ENCODE data around the gene GCGR. TPM values are rescaled to one million over a fixed set of nuclear protein-coding genes. Genes with fewer than 3 reads are reported as not detected.

The GCGR gene
- total RNA-seq, 1 donor from 2014 or later, result not detected

DNA sequence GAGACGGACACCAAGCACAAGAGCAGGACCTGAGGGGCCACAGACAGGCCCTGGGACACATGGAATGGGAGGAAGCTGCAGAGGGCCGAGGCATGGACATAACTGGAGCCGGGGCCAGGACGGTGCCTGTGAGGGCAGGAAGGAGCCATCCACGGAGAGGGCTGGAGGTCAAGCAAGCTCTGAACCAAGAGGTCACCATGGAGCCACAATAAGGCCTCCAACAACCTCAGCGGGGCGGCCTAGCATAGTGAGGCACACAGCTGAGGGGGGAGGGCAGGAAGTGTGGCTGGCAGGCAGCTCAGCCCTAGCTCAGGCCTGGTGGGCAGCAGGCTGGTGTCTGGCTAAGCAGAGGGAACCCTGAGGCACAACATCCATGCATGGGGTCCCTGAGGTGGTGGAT is 24.7 kb downstream of the GCGR start:
- Histone ChIP-seq H3K9me3 (no peaks in the 10 kb centered on the region), H3K27me3 (no peaks in the 10 kb centered on the region), H3K36me3 (peaks cover 0 to 4% of the 10 kb centered on the region in 2 donors), H3K4me3 (no peak overlapping the region), H3K4me1 (peaks cover 56% of the 10 kb centered on the region), H3K27ac (no peak overlapping the region)
- DNase-seq (ENCODE audit: extremely low spot score in 2 of 2), result no peak
- intact Hi-C loops (cut with DNase I), result no loop called here
- TF ChIP-seq POLR2AphosphoS5 (IDR thresholded peaks at IDR 0.05; ENCODE audit: insufficient read depth in 1 of 2, low read depth in 1 of 2) (no peak), POLR2A (IDR thresholded peaks at IDR 0.05) (no peak), CTCF (IDR thresholded peaks at IDR 0.05) (no peak)

DNA sequence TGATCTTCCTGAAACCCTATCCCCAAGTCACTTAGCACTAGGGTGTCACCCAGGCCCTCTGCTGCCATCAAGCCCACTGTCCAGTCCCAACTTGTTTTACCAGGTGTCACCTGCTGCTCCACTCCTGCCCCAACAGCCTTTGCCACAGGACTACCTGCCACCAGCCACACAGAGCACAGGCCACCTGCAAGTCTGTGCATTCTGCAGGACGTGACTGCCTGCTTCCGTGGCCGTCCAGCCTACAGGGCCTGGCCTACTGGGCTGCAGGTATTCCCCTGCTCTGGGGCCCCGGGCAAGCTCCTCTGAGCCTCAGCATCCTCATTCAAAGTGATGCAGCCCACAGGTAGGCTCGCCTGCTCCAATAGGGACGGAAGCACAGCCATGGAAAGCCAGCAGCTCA is 25.9 kb downstream of the GCGR start:
- peaks cover 56% of the 10 kb centered on the region for H3K4me1 ChIP-seq
- no peak overlapping the region for H3K27ac ChIP-seq

DNA sequence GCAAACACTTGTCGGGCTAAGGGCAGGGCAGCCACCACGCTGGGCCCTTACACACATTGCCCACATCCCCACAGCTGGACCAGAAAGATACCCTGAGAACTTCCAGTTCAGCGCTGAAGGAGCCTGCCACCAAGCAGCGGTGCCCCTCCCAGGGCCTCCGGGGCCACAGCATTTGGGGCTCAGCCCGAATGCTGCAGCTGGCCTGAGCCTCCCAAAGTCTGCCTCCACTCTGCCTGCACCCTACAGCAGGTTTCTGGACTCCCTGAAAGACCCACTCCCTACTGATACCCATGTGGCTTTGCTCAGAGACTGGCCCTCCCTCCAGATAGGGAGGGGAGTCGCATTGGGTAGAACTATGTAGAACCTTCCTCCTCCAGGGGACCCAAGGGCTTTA is 27.6 kb downstream of the GCGR start:
- no peaks in the 10 kb centered on the region for H3K9me3 ChIP-seq
- H3K4me1 ChIP-seq, result peaks cover 56% of the 10 kb centered on the region
- no peaks in the 10 kb centered on the region for H3K36me3 ChIP-seq
- DNase-seq (ENCODE audit: extremely low spot score in 2 of 2), result no peak
- H3K27ac ChIP-seq, result peak overlapping the region; percentile 80
- no peaks in the 10 kb centered on the region for H3K27me3 ChIP-seq
- no peak for TF ChIP-seq POLR2A (IDR thresholded peaks at IDR 0.05)
- no peak for TF ChIP-seq POLR2AphosphoS5 (IDR thresholded peaks at IDR 0.05; ENCODE audit: insufficient read depth in 1 of 2, low read depth in 1 of 2)
- TF ChIP-seq CTCF (IDR thresholded peaks at IDR 0.05), result no peak
- intact Hi-C loops (cut with DNase I), result no loop called here
- peak overlapping the region in 1 of 2 donors; percentile 61 for H3K4me3 ChIP-seq

More for the DNA sequence above, 25.9 kb downstream of the GCGR start:
- Histone ChIP-seq H3K36me3 (no peaks in the 10 kb centered on the region), H3K27me3 (no peaks in the 10 kb centered on the region), H3K9me3 (no peaks in the 10 kb centered on the region), H3K4me3 (no peak overlapping the region)
- TF ChIP-seq CTCF (IDR thresholded peaks at IDR 0.05) (no peak), POLR2AphosphoS5 (IDR thresholded peaks at IDR 0.05; ENCODE audit: insufficient read depth in 1 of 2, low read depth in 1 of 2) (no peak), POLR2A (IDR thresholded peaks at IDR 0.05) (no peak)
- no peak for DNase-seq (ENCODE audit: extremely low spot score in 2 of 2)
- intact Hi-C loops (cut with DNase I), result no loop called here

DNA sequence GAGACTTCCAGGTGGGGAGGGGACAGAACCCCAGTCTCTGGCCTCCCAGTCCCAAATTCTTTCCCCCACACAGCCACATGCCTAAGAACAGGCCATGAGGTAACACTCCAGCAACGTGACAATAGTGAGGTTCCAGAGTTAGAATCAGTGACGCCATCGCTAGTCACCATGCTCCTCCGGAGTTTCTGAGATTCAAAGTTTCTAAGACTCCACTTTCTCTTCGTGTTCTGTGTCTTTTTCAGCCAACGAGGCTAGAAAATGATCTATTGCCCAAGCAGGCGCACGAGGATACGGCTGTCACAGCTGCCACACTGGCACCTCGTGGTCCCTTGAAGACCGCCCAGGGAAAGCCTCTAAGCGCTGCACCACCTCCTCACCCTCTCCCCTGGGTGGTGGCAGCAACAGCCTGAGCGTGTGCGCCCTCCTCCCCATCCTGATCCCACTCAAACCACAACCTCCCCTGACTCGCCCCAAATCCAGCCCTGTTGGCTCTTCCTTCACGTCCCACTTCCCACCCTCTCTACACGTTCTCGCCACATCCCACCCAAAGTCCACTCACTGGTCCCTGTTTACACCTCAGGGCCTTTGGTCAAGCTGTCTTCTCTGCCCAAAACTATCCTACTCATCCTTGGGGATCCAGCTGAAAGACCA is 28.1 kb downstream of the GCGR start:
- H3K27ac ChIP-seq, result peak overlapping the region; percentile 80
- H3K4me3 ChIP-seq, result peak overlapping the region; percentile 61 to 90
- TF ChIP-seq POLR2A (IDR thresholded peaks at IDR 0.05) (no peak), POLR2AphosphoS5 (IDR thresholded peaks at IDR 0.05; ENCODE audit: insufficient read depth in 1 of 2, low read depth in 1 of 2) (no peak)
- H3K36me3 ChIP-seq, result no peaks in the 10 kb centered on the region
- intact Hi-C loops (cut with DNase I), result no loop called here
- no peaks in the 10 kb centered on the region for H3K9me3 ChIP-seq
- H3K4me1 ChIP-seq, result peaks cover 56% of the 10 kb centered on the region
- DNase-seq (ENCODE audit: extremely low spot score in 2 of 2), result no peak
- no peaks in the 10 kb centered on the region for H3K27me3 ChIP-seq

GRCh38 chr17:81832608-81833159 is 28.7 kb downstream of the GCGR start:
- no peaks in the 10 kb centered on the region for H3K36me3 ChIP-seq
- no peaks in the 10 kb centered on the region for H3K27me3 ChIP-seq
- intact Hi-C loops (cut with DNase I), result no loop called here
- peak overlapping the region; percentile 61 to 90 for H3K4me3 ChIP-seq
- no peak for DNase-seq (ENCODE audit: extremely low spot score in 2 of 2)
- H3K4me1 ChIP-seq, result peaks cover 56% of the 10 kb centered on the region
- peak overlapping the region; percentile 80 for H3K27ac ChIP-seq
- no peak for TF ChIP-seq CTCF (IDR thresholded peaks at IDR 0.05)
- no peak for TF ChIP-seq POLR2A (IDR thresholded peaks at IDR 0.05)
- TF ChIP-seq POLR2AphosphoS5 (IDR thresholded peaks at IDR 0.05; ENCODE audit: insufficient read depth in 1 of 2, low read depth in 1 of 2), result no peak
- no peaks in the 10 kb centered on the region for H3K9me3 ChIP-seq

Measured in vagina (tissue), 2 donors.